Testis (tissue), 2 donors: ENCODE measurements around the gene DNAJC30.

ENCODE experiments used
- POLR2A ChIP-seq: fragments of 450-650 bp; IDR thresholded peaks from one replicate; pipeline ENCODE4 v1.6.1; 2017; ENCODE audit warnings: antibody characterized with exemption, mild to moderate bottlenecking, moderate library complexity
- TF ChIP-seq, protein P1 (sequence below), 3 experiments: fragments of 450-650 bp in 2 of 3; fragments of 200-600 bp in 1 of 3; sonication (generic) in 1 of 3; IDR thresholded peaks; one replicate each; pipeline ENCODE4 v1.5.1; 2016 to 2019; ENCODE audit warnings: antibody characterized with exemption in 3 of 3, mild to moderate bottlenecking in 2 of 3, moderate library complexity in 1 of 3

DNA sequence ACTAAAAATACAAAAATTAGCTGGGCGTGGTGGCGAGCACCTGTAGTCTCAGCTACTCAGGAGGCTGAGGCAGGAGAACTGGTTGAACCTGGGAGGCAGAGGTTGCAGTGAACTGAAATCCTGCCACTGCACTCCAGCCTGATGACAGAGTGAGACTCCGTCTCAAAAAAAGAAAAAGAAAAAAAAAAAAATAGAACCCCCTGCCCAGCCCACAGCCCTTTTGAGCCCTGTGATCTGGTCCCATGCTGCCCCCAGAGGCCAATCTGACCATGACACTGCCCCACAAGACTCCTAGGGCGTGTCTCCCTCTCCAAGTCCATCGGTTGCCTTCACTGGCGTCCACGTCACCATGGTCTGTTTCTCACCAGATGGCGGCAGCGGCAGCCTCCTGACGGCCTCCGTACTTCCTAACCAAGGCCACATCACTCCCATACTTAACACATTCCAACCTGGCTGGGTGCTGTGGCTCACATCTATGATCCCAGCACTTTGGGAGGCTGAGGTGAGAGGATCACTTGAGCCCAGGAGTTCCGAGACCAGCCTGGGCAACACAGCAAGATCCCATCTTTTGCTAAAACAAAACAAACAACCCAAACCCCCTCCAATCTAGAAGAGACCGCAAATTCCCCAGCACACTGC, 18.2 kb upstream of the DNAJC30 start:
- TF ChIP-seq, protein P1, sequence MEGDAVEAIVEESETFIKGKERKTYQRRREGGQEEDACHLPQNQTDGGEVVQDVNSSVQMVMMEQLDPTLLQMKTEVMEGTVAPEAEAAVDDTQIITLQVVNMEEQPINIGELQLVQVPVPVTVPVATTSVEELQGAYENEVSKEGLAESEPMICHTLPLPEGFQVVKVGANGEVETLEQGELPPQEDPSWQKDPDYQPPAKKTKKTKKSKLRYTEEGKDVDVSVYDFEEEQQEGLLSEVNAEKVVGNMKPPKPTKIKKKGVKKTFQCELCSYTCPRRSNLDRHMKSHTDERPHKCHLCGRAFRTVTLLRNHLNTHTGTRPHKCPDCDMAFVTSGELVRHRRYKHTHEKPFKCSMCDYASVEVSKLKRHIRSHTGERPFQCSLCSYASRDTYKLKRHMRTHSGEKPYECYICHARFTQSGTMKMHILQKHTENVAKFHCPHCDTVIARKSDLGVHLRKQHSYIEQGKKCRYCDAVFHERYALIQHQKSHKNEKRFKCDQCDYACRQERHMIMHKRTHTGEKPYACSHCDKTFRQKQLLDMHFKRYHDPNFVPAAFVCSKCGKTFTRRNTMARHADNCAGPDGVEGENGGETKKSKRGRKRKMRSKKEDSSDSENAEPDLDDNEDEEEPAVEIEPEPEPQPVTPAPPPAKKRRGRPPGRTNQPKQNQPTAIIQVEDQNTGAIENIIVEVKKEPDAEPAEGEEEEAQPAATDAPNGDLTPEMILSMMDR (IDR thresholded peaks at IDR 0.05) = peak; percentile 24 to 61 (median 42)
- no peak for TF ChIP-seq POLR2A
